Stimulated activated CD8-positive, alpha-beta memory T cell treated with anti-CD3 and anti-CD28 coated beads, Interleukin-15, amount 100 ng/mL, for 1 hour (primary cell): ENCODE measurements around the gene LRRN4.

ENCODE experiments used
- DNase-seq: peaks from one replicate; pipeline ENCODE4 v3.0.0-alpha.2; 2020; ENCODE audit warnings: low read depth

Gene LRRN4

DNA sequence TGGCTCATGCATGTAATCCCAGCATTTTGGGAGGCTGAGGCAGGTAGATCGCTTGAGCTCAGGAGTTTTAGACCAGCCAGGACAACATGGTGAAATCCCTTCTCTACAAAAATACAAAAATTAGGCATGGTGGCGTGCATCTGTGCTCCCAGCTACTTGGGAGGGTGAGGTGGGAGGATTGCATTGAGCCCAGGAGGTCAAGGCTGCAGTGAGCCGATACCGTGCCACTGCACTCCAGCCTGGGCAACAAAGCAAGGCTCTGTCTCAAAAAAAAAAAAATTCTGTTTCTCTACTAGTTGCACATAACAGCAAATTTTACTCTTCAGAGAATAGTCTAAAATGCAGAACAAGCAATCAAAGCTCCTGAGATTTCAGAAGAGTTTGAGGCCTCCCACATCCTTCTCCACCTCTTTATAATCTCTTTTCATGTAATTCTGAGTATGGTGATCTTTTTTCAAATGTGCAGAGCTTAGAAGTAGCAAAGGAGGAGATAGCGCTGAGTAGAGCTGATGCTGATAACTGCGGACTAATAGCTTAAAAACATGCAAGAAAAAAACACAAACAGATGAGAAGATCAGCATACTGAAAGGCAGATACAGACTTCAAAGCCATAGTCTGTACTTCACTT lies 23.3 kb downstream of the LRRN4 start:
- no peak for DNase-seq

DNA sequence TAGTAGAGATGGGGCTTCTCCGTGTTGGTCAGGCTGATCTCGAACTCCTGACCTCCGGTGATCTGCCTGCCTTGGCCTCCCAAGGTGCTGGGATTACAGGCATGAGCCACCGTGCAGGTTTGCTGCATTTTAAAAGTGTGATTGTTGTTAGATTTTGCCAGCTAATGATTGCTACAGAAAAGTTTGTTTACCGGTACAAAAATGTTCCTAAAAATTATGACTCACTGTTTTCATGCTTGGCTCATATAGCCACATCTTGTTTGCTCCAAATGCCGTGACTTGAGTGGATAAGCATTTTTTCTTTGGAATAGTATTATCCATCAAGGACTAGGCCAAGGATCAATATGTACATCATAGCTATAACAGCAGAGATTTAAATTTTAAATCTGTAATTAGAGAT lies 24.3 kb downstream of the LRRN4 start:
- DNase-seq: no peak

GRCh38 chr20:6028818-6029217 lies 25.0 kb downstream of the LRRN4 start:
- DNase-seq: no peak

DNA sequence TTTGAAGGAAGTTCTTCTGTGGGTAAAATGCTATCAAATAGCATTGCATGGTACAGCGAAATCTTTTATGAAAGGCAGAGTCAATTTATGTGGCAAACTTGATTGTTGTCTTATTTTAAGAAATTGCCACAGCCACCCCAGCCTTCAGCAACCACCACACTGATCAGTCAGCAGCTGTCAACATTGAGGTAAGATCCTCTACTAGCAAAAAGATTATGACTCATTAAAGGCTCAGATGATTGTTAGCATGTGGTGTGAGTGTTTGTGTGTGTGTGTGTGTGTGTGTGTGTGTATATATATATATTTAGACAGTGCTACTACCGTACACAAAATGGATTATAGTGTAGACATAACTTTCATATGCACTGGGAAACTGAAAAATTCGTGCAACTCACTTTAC lies 27.8 kb downstream of the LRRN4 start:
- no peak for DNase-seq

GRCh38 chr20:6024768-6025167 lies 29.1 kb downstream of the LRRN4 start:
- DNase-seq: no peak

- no peak for DNase-seq
These were observed 36.0 kb downstream of the LRRN4 start for GRCh38 chr20:6017880-6018279.

DNA sequence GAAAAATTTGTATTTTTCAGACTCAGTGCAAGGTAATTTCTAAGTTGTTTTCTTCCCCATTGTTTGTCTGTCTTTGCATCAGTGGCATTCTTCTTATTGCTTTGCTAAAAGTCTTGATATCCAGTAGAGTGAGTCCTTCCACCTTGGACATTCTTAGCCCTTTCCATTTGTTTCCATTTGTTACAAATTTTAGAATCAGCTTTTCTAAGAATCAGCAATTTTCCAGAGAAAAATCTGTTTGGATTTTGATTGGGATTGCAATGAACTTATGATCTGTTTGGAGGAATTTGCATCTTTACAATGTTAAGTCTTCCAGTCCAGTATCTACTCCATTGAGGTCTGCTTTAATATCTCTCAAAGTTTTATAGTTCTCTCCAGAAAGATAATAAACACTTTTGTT lies 36.4 kb downstream of the LRRN4 start:
- no peak for DNase-seq

DNA sequence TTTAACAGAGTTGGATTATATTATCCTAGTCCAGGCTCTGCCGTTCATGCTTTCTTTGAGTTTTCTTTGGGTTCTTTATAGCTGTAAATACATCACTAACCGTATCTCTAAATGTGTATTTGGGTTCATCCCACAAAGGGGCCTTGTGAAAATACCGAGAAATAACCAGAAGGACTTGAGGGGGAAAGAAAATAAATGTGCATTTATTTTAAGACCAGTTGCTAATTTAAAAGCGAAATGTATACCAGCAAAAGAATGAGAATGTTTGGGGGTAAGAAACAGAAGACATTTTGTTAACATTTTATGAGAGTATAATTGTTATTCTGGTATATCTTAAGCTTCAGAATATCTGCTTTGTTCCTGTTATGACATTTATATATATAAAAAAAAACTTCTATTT lies 38.9 kb downstream of the LRRN4 start:
- no peak for DNase-seq

- DNase-seq: no peak
These were observed 39.8 kb downstream of the LRRN4 start for GRCh38 chr20:6014017-6014416.

DNA sequence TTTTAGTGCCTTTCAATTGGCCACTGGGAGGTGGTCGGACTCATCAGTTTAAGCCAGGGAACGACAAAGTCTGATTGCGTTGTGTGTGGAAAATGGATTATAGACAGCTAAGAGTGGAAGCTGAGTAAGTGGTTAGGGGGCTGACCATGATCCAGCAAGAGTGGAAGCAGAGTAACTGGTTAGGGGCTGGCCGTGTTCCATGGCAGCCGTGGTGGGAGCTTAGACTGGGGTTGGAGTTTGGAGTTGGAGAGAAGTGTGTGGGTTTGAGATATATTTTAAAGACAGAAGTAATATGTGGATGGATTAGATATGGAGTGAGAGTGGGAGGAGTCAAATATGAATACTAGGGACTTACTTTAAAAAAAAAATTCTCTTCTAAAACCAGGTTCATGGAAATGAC lies 41.7 kb downstream of the LRRN4 start:
- no peak for DNase-seq

GRCh38 chr20:6008254-6008653 lies 45.6 kb downstream of the LRRN4 start:
- DNase-seq: no peak

GRCh38 chr20:6007529-6008103 lies 46.2 kb downstream of the LRRN4 start:
- DNase-seq: no peak

- no peak for DNase-seq
These were observed 46.7 kb downstream of the LRRN4 start for GRCh38 chr20:6007094-6007528.

DNA sequence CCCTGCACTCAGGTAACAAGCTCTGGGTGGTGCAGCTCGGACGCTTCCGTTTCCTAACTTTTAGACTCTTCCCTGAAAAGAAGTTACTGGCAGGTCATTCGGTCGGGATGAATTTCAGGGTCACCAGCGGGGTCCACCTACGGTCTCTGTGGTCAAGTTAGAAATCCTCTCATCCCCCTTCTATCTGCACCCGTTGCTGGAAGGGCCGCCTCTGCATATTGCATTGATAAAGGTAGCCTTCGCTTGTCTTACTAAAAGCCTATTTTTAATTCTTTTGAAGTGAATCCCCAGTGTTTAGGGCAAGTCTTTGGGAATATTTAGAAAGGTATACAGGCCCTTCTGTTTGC lies 47.3 kb downstream of the LRRN4 start:
- DNase-seq: no peak

DNA sequence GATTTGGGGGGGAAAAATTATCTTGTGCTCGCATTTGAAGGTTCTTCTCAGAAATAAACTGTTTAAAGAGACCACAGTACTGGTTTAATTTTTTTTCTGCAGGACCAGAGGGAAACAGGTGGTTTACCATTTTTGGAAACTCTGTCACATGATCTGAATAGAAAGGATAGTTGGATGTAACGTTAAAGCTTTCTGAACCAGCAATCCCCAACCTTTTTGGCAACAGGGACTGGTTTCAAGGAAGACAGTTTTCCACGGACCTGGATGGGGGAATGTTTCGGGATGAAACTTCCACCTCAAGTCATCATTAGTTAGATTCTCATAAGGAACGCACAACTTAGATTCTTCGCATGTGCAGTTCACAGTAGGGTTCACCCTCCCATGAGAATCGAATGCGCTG lies 53.0 kb downstream of the LRRN4 start:
- DNase-seq: no peak

DNA sequence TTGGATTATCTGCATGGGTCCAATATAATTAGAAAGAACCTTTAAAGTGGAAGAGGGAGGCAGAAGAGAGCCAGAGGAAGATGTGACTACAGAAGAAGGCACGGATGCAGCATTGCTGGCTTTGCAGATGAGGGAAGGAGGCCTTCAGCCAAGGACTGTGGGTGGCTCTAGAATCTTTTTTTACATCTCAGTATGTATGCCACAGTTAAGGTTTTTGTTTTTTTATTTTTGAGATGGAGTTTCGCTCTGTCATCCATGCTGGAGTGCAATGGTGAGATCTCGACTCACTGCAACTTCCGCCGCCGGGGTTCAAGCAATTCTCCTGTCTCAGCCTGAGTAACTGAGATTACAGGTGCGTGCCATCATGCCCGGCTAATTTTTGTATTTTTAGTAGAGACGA lies 54.1 kb downstream of the LRRN4 start:
- DNase-seq: no peak

- peak; percentile 14 for DNase-seq
These were observed 57.1 kb downstream of the LRRN4 start for GRCh38 chr20:5996765-5997164.

DNA sequence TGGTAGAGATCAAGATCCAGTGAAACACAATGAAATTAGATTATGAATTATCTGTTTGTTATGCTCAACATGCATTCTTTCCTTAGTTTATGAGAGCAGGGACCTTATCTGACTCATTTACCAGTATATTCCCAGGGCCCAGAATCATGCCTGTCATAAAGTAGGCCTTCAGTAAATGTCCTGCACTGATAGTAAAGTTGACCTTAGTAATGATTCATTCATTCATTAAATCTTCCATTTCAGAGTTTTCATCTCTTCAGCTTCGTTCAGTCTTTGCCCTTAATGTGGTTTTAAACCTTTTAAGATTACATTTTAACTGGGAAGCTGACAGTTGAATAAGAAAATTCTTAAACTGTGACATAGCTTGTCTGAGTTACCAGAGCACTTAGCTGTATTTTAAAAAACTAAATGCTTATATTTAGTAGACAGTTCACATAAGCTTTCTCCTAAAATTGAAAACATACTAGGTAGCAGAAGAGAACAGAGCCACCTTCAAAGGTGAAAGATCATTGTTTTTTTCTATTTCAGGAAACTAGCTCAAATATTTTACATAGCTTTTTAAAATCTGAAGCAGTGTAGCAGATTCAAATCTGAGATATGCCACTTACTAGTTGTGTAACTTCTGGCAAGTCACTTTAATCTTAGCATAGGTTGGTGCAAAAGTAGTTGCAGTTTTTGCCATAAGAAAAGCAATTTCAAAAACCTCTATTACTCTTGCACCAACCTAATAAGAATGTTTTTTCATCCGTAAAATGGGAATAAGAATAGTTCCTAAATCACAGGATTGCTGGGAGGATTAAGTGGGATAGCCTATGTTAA lies 62.0 kb downstream of the LRRN4 start:
- DNase-seq: no peak

- DNase-seq: no peak
These were observed 62.9 kb downstream of the LRRN4 start for GRCh38 chr20:5990946-5991345.
